HG03280 (cell line): ENCODE measurements around the gene DIPK1B.

Experiments used
- ATAC-seq: cut with Tn5 transposase; IDR thresholded peaks from one replicate; pipeline ENCODE4 v1.9.1; 2021; ENCODE audit warnings: mild to moderate bottlenecking, moderate library complexity; ENCODE audit not compliant: unreplicated experiment

Gene DIPK1B

DNA sequence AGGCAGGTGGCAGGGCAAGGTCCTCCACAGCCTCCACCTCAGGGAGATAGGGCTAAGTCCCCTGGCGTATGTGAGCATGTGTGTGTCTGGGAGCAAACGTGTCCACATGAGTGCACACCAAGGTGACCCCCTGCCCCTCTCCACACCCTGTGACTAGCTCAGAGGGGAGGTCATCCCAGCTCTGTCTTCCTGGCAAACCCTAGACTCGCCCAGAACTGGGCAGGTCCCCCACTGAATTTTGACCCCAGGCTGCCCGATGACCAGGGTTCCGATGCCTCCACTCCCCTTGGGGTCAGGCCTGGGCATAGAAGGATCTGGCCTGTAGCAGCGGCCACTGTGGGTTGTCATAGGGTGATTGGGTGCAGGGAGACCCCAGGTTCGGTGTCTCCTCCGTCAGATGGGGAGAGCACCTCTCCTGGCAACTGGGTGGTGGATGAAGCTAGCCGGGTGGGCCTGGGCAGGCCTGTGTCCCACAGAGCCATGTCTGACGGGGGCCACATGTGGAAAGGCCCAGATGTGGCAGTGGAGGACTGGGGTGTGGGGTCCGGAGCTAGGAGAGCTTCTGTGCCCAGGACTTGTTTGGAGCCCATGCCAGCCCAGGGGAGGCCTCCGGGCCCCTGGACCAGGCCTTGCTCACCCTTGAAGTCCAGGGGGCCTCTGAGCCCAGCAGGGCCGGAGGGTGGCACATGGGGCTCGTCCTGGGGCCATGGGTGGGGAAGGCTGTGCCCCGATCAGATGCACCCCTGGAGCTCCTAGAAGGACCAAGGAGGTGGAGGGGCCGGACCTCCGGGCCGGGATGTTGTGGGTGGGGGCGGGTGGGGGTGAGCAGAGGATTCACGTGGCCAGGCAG is 6.2 kb downstream of the DIPK1B start:
- no peak for ATAC-seq

GRCh38 chr9:136719195-136719880 is 7.0 kb downstream of the DIPK1B start:
- no peak for ATAC-seq

- ATAC-seq, result no peak
Observed at GRCh38 chr9:136720251-136720897, 8.0 kb downstream of the DIPK1B start.

DNA sequence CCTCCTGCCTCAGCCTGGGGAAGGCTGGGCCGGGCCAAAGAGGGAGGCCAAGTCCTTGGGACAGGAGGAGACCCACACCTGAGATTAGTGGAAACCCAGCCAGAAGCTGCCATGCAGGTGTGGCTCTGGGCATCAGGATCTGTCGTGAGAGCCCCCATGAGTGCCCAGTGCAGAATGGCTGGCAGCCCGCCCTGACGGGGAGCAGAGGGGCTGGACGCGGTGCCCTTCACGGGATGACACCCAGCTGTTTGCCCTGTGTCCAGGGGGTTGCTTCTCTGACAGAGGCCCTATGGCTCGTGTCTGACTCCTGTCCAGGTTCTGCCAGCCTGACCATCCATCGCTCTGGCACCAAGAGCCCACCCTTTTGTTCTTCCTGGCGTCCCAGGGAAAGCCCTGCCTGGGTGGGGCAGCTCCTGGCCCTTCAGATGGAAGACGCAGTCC is 8.5 kb downstream of the DIPK1B start:
- ATAC-seq, result no peak

DNA sequence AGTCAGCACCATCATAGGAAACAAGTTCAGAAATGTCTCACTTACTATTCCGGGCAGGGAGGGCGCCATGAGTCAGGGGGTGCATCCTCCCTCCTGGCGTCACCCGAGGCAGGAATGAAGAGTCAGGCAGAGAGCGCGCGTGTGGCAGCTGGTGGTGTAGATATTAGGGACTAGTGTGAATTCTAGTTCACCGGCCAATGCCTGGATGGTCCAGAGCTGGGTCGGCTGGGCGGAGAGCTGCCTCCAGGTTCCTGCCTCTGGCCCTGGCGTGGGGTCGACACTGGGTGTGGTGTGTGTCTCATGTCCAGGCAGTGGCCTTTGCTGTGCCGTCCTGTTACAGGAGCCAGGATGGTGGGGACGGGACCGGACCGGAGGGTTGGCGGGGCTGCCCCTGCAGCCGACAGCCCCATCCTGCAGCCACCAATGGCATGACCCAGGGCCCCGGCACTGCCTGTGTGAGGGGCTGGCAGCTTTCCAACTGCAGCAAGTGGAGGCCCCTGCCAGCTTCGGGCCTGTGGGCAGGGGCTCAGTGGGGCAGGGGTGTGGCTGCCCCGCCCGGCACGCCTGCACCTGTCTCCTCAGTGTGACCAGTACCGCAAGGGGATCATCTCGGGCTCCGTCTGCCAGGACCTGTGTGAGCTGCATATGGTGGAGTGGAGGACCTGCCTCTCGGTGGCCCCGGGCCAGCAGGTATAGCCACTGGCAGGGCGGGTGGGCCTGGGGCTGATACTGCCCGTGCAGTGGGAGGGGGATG is 9.1 kb downstream of the DIPK1B start:
- no peak for ATAC-seq

DNA sequence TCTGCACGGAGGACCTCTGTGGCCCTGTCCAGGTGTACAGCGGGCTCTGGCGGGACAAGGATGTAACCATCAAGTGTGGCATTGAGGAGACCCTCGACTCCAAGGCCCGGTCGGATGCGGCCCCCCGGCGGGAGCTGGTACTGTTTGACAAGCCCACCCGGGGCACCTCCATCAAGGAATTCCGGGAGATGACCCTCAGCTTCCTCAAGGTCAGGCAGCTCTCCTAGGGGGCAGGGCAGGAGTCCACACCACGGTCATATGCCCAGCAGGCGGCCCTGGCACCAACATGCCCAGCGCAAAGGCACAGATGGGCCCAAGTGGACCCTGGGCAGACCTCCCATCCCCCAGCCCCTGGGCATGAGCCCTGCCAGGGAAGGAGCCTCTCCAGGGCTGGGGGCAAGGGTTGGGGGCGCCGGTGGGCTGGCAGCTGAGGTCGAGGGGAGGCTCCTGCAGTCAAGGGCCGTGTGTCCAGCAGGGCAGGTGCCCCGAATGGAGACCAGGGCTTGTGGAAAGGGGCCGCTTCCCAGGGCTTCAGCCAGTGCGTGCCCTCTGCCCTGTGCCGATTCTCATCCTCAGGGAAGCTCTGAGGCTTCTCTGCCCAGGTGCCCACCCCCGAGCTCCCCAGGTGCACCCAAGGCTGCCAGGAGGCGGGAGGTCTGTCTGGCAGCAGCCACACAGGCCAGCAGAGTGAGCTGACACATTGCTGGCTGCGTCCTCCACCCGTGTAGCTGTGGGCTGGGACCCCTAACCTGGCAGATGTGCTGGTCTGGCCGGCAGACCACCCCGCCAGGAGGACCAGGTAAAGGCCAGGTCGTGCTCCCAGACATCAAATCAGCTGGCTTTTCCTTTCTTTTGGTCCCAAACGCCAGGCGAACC is 10.0 kb downstream of the DIPK1B start:
- no peak for ATAC-seq

- no peak for ATAC-seq
Observed at GRCh38 chr9:136722969-136723356, 10.6 kb downstream of the DIPK1B start.

- no peak for ATAC-seq
Observed at GRCh38 chr9:136723362-136723976, 11.1 kb downstream of the DIPK1B start.

- ATAC-seq, result no peak
Observed at GRCh38 chr9:136723989-136724388, 11.6 kb downstream of the DIPK1B start.

DNA sequence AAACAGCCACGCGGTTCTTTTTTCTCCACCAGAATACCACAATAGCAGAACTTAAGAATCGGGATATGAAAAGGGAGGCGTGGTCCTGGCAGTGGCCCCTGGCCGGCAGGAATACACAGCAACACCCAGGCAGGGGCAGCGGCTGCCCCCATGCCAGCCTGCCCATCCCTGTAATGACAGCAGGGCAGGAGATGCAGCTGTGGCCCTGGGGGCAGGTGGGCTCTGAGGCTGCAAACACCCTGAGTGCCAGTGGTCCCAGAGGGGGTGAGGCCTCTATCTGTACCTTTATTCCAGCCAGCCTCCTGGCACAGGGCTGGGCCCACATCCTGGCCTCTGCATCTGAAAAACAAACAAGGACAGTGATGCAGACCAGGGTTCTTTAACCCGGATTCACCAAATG is 12.4 kb downstream of the DIPK1B start:
- ATAC-seq, result no peak

DNA sequence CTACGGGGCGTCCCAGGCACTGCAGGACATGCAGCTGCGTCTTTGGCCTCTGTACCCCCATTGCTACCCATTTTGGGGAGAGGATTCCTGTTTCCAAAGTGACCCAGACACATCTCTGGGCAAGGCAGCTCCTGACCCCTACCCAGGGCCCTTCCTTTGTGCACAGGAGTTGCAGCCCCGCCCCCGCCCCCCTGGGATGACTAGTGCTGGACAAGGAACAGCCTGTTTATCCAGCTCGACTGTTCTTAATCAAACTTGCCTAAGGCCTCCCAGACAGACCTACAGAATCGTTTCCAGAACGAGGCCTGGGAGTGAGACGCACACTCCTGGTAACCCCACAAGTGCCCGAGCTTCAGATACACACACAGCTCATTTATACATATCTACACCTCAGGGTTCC is 13.2 kb downstream of the DIPK1B start:
- no peak for ATAC-seq

DNA sequence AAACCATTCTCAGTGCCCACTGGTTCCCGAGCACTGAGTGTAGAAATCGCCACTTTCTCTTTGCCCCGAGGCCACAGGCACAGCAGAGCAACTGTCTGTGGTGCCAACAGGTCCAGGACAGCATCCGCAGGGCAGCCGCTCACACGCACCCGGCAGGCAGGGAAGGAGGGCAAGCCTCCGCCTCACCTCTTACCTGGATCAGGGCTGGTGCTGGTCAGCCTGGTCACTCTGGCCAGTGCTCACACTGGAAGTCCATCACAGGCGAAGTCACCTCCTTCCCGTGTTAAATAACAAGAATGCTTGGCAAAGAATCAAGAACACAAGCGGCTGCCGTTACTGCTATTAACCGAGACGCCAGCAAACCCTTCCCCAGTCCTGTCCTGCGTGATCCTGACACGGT is 13.7 kb downstream of the DIPK1B start:
- no peak for ATAC-seq

DNA sequence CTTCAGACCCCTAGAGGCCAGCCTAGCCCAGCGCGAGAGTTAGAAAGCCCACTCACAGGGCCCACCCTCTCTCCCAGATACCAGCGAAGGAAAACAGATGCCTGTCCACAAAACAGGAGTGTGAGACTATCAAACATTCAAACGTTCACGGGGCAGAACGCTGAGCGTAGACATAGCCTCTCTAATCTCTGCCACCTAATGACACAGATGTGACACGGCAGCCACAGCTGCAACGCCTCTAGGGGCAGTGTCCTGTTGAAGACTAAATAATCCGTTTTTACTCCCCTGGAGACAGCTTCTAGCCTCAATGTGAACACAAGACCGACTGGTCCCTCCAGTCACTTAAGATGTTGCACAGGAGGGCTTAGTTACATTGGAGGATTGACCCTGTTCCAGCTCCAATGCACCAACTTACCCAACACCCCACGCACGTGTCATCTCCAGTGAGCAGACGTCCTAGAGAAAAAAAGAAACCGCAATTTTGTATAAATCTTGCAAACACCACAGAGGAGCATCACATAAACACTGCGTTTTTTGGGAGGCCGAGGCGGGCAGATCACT is 14.3 kb downstream of the DIPK1B start:
- no peak for ATAC-seq

- ATAC-seq, result peak; percentile 69
Observed at GRCh38 chr9:136728080-136728547, 15.7 kb downstream of the DIPK1B start.

- peak; percentile 12 for ATAC-seq
Observed at GRCh38 chr9:136728548-136729123, 16.3 kb downstream of the DIPK1B start.

DNA sequence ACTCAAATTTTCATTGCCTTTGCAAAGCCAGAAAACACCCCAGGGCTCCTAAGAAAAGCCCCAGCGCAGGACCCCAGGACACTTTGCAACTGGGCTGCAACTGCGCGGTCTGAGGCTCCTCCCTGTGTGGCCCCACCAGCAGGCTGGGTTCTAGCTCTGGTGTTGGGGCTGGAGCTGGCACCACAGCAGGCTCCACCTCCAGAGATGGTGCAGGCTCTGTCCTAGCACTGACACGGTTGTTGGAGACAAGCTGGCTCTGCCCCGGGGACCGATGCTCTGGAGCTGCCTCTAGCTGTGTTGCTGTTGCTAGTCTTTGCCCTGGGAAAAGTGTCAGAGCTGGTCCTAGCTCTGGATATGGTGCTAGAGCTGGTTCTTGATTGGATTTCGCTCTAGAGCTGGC is 16.8 kb downstream of the DIPK1B start:
- ATAC-seq, result no peak

- no peak for ATAC-seq
Observed at GRCh38 chr9:136729926-136730325, 17.6 kb downstream of the DIPK1B start.

GRCh38 chr9:136732444-136733178 is 20.2 kb downstream of the DIPK1B start:
- no peak for ATAC-seq
